ENCODE measurements around the gene NRXN3.

NRXN3 gene

DNA sequence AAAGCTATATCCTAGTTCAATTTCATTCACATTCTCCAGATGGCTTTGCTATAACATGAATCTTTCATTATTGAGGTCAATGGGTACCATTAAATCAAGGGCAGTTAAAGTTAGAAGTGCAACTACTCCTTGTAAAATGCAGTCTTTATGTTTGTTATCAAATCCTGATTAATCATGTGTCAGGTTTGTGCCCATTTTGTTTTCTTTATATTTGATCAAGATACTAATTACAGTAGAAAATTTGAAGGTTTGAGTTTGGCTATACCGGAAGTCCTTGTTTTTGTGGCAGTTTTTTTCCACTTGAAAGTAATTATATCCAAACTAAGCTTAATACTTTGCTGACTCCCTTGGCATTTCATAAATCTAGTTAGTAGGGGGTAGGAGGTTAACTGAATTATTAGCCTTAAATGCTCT, 1528.1 kb downstream of the NRXN3 start:
- TF ChIP-seq, protein P1, sequence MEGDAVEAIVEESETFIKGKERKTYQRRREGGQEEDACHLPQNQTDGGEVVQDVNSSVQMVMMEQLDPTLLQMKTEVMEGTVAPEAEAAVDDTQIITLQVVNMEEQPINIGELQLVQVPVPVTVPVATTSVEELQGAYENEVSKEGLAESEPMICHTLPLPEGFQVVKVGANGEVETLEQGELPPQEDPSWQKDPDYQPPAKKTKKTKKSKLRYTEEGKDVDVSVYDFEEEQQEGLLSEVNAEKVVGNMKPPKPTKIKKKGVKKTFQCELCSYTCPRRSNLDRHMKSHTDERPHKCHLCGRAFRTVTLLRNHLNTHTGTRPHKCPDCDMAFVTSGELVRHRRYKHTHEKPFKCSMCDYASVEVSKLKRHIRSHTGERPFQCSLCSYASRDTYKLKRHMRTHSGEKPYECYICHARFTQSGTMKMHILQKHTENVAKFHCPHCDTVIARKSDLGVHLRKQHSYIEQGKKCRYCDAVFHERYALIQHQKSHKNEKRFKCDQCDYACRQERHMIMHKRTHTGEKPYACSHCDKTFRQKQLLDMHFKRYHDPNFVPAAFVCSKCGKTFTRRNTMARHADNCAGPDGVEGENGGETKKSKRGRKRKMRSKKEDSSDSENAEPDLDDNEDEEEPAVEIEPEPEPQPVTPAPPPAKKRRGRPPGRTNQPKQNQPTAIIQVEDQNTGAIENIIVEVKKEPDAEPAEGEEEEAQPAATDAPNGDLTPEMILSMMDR (IDR thresholded peaks at IDR 0.05; ENCODE audit: low read depth, low read length, missing control alignments) = no peak
- H3K4me3 ChIP-seq (ENCODE audit: low read depth, low read length) = no peak overlapping the region
- DNase-seq (ENCODE audit: low read depth) = no peak
- in situ Hi-C loops (cut with HindIII; ENCODE audit: low sequenced_read_pairs) = no loop called here

DNA sequence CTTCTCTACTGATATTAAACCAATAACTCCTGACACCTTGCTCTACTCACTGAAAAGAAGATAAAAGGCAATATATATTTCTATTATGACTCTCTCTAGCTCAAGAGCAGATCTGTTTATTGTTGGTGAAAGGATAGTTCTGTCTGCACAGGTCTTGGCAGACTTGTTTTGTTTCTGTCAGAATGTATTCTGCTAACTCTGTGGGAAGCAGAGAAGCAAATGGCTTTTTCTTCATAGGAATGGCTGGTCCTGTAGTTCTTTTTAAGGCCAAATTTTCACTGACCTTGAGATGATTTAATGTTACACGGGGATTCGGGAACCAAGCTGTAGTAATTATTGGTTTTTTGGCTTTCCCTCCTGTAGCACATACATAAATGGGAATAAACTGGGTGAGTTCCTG, 1529.0 kb downstream of the NRXN3 start:
- TF ChIP-seq, protein P1 (IDR thresholded peaks at IDR 0.05; ENCODE audit: low read depth, low read length, missing control alignments) = no peak
- DNase-seq (ENCODE audit: low read depth) = no peak
- in situ Hi-C loops (cut with HindIII; ENCODE audit: low sequenced_read_pairs) = no loop called here
- H3K4me3 ChIP-seq (ENCODE audit: low read depth, low read length) = no peak overlapping the region

DNA sequence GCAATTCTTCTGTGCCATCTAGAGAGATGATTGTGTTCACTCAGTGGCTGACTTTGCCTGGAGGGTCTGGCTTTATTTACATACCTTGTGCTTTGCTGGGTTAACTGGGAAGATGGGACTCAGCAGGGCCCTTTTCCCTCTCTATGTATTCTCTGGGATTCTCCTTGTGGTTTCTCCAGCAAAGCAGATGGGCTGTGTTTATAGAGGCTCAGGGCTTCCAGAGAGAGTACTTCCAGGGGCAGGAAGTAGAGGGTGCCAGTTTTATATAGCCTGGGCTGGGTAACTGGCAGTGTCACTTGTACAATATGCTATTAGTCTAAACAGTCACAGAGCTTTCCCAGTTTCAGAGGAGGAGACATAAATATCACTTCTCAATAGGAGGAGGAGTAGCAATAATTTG, 1531.2 kb downstream of the NRXN3 start:
- DNase-seq (ENCODE audit: low read depth) = no peak
- TF ChIP-seq, protein P1 (IDR thresholded peaks at IDR 0.05; ENCODE audit: low read depth, low read length, missing control alignments) = no peak
- in situ Hi-C loops (cut with HindIII; ENCODE audit: low sequenced_read_pairs) = no loop called here
- H3K4me3 ChIP-seq (ENCODE audit: low read depth, low read length) = no peak overlapping the region

DNA sequence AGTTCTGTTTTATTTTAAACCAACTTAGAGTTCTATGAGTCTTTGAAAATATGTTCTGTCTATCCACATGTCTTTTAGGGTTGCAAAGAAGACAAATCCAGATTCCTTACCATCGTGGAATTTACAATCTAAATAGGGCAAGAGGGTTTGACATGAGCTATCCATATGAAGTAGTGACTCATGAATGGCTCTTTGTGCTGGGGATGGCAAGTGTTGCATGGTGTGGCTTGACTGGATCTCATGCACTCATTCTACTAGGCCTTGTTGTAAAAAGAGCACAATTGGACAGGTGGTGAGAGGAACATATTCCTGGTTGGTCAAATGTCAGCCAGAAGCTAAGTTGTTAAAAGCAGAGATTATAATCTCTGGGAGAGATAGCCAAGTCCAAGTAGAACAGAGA, 1532.0 kb downstream of the NRXN3 start:
- H3K4me3 ChIP-seq (ENCODE audit: low read depth, low read length) = no peak overlapping the region
- no peak for DNase-seq (ENCODE audit: low read depth)
- in situ Hi-C loops (cut with HindIII; ENCODE audit: low sequenced_read_pairs) = no loop called here
- TF ChIP-seq, protein P1 (IDR thresholded peaks at IDR 0.05; ENCODE audit: low read depth, low read length, missing control alignments) = no peak

DNA sequence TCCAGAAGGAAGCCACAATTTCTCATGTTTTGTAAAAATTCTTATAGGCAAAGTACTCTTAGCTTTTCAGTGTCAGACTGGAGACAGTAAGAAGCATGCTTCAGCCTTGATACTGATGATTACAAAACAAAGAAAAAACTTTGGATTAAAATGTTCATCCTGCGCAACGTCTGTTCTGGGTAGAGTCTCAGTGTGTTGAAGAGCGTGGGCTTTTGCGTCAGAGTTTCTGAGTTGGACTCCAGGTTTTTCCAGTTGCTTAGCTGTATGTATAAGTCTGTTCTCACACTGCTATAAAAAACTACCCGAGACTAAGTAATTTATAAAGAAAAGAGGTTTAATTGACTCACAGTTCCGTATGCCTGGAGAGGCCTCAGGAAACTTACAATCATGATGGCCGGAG, 1533.0 kb downstream of the NRXN3 start:
- no peak overlapping the region for H3K4me3 ChIP-seq (ENCODE audit: low read depth, low read length)
- TF ChIP-seq, protein P1 (IDR thresholded peaks at IDR 0.05; ENCODE audit: low read depth, low read length, missing control alignments) = no peak
- in situ Hi-C loops (cut with HindIII; ENCODE audit: low sequenced_read_pairs) = no loop called here
- DNase-seq (ENCODE audit: low read depth) = no peak

DNA sequence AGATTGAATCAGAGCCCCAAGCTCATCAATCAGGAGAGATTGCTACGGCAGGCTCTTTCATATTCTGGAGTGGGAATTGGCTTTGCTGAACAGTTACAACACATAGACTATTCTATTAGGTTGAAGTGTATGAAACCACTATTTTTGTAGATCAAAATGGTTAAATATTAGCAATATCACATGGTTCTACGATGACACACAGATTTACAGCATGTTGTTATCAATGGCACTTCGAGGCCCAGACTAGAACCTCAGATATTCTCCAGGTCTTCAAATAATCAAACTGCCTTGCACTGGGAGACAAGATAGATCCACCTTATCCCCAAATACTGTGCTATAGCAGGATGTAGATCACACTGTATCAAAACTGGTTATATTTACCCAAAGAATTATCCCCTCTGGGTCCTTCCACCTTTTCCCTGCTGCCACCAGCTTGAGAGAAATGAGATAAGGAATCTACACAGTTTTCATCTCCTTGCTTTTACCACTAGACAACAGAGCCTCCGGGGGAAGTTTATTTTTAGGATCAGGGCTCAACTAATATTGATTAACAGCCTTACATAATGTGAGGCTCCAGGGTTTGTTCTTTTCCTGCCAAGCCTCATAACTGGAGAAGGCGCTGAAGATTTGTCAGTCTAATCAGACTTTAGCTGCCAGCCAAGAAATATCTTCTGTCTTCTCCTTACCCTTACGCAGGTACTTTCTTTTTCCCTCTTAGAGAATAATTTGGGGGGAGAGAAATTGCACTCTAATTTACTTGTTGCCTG, 1534.1 kb downstream of the NRXN3 start:
- DNase-seq (ENCODE audit: low read depth) = no peak
- TF ChIP-seq, protein P1 (IDR thresholded peaks at IDR 0.05; ENCODE audit: low read depth, low read length, missing control alignments) = no peak
- in situ Hi-C loops (cut with HindIII; ENCODE audit: low sequenced_read_pairs) = no loop called here
- no peak overlapping the region for H3K4me3 ChIP-seq (ENCODE audit: low read depth, low read length)

Data from astrocyte of the cerebellum (primary cell).